ENCODE data around the gene COX6B2. TPM values are rescaled to one million over a fixed set of nuclear protein-coding genes. Genes with fewer than 3 reads are reported as not detected.
A peak's percentile ranks its signal among the peaks of the same experiment; 100 is the strongest.

The COX6B2 gene
- total RNA-seq, 3 donors from 2014 or later: 16.6 to 30.0 (median 17.2) TPM

DNA sequence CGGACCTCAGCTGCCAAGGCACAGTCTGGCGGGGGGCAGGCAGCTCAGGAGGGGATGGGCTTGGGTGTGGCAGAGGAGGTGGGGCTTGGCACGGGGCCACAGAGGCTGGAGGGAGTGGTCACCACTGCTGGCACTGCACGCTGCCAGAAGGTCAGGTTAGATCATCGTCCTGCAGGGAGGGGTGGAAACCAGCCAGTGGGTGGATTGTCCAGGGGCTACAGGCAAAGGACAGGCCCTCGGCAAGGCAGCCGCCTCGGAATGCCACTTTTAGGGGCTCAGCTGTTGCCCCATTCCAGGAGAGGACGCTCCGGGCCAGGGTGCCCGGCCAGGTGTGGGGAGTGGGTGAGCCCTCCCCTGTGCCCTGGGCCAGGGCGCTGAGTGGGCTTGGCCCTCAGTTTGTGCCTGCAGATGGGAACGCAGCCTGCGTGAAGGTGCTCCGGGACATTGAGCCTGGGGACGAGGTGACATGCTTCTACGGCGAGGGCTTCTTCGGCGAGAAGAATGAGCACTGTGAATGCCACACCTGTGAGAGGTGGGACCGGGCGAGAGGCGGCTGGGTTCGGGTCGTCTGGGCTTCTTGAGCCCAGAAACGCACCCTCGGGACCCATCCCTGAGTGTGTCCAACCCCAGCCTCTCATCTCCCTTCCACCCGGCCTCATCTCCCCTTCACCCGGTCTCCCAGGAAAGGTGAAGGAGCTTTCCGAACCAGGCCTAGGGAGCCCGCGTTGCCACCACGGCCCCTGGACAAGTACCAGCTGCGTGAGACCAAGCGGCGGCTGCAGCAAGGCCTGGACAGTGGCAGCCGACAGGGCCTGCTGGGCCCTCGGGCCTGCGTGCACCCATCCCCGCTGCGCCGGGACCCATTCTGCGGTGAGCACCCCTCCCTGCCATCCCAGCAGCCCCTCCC, 8.4 kb downstream of the COX6B2 start:
- H3K36me3 ChIP-seq (ENCODE audit: low read depth): no peaks in the 10 kb centered on the region
- DNase-seq: peak; percentile 72 to 84 (median 78)
- H3K4me3 ChIP-seq: no peak overlapping the region
- no peaks in the 10 kb centered on the region for H3K9me3 ChIP-seq
- TF ChIP-seq, protein P1, sequence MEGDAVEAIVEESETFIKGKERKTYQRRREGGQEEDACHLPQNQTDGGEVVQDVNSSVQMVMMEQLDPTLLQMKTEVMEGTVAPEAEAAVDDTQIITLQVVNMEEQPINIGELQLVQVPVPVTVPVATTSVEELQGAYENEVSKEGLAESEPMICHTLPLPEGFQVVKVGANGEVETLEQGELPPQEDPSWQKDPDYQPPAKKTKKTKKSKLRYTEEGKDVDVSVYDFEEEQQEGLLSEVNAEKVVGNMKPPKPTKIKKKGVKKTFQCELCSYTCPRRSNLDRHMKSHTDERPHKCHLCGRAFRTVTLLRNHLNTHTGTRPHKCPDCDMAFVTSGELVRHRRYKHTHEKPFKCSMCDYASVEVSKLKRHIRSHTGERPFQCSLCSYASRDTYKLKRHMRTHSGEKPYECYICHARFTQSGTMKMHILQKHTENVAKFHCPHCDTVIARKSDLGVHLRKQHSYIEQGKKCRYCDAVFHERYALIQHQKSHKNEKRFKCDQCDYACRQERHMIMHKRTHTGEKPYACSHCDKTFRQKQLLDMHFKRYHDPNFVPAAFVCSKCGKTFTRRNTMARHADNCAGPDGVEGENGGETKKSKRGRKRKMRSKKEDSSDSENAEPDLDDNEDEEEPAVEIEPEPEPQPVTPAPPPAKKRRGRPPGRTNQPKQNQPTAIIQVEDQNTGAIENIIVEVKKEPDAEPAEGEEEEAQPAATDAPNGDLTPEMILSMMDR (IDR thresholded peaks at IDR 0.05): no peak
- peak; percentile 72 for ATAC-seq
- peaks cover 13% of the 10 kb centered on the region for H3K4me1 ChIP-seq (ENCODE audit: low read depth)
- intact Hi-C loops (cut with DNase I, micrococcal nuclease): no loop called here

DNA sequence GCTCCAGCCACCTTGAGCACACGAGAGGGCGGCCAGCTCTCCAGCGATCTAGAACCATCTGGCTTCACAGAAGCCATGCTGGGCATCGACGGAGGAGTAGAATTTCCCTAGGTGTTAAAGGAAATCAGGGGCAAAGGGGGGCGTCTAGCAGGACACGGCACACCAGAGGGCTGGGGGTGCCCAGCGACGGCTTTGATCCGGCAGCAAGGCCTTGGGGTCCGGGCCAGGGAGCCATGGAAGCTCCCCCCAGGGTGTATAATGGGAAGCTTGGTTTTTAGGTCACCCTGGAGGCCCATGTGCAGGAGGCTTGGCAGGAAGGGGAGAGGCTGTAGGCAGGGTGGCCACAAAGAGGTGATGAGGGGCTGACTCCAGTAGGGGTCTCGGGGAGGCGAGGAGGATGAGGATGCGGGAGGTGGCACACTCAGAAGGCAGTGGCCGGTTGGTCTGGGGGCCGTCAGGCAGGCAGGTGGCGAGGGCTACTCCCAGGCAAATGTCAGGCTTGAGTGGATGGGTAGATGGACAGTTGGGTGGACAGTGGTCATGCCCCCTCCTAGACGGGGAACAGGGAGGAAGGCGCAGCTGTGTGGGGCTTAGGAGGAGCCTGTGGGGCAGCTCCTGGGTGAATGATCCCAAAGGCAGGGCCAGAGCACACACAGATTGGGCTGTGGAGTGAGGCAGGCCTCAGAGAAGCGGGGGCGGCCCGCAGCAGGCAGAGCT, 9.3 kb downstream of the COX6B2 start:
- H3K4me3 ChIP-seq: no peak overlapping the region
- H3K9me3 ChIP-seq: no peaks in the 10 kb centered on the region
- ATAC-seq (no peak), DNase-seq (no peak)
- no peaks in the 10 kb centered on the region for H3K36me3 ChIP-seq (ENCODE audit: low read depth)
- intact Hi-C loops (cut with DNase I, micrococcal nuclease): no loop called here
- peaks cover 19% of the 10 kb centered on the region for H3K4me1 ChIP-seq (ENCODE audit: low read depth)
- TF ChIP-seq, protein P1 (IDR thresholded peaks at IDR 0.05): no peak

DNA sequence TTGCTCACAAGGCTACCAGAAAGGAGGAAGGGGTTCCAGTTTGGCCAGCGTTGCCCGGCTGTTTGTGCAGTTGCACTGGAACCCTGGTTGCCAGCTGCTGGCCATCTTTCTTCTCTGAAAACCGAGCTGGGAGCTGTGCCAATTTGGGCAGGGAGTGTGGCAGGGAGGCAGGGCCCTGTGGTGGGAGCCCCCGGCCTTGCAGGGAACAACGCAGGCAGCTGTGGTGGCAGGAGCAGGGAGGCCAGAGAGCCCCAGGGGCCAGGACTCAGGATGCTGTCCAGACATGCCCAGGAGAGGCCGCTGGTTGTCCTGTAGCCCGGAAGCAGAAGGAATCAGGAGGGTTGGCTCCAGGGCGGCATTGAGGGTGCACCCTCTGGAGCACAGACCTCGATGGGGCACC, 10.1 kb downstream of the COX6B2 start:
- Histone ChIP-seq H3K36me3 (ENCODE audit: low read depth) (peaks cover 3% of the 10 kb centered on the region), H3K9me3 (no peaks in the 10 kb centered on the region), H3K4me3 (no peak overlapping the region), H3K4me1 (ENCODE audit: low read depth) (peaks cover 19% of the 10 kb centered on the region)
- TF ChIP-seq, protein P1 (IDR thresholded peaks at IDR 0.05): no peak
- DNase-seq: no peak
- ATAC-seq: no peak
- intact Hi-C loops (cut with DNase I, micrococcal nuclease): no loop called here

DNA sequence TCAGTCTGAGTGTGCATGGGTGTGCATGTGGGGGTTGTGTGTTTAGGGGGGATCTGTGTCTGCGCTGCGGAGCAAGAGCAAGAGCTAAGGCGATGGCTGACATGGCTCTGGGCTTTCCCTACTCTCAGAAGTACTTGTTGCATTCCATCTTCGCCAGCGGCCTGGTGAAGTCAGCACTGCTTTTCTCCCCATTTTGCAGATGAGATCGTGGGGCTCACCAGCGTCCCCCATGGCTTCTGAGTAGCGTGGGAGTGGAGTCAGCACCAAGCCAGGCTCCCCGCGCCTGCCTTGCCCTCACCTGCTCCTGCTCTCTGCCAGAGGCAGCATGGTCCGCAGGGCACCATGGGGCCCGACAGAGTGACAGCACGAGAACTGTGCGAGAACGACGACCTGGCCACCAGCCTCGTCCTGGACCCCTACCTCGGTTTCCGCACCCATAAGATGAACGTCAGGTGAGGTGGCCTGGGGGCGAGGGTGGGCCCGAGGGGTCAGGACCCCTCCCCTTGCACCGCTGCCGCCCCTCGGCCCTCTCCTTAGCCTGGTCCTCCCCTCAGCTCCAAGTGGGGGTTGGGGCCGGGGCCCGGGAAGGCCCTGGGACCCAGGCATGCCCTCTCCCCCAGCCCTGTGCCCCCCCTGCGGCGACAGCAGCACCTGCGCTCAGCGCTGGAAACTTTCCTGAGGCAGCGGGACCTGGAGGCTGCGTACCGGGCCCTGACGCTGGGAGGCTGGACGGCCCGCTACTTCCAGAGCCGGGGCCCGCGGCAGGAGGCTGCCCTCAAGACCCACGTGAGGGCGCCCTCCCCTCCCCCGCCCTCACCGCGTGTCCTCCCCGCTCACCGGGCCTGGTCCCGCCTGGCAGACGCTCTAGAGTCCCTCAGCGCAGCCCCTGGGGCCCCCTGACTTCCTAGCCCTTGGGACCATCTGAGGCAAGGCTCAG, 12.7 kb downstream of the COX6B2 start:
- ATAC-seq (no peak), DNase-seq (peak in 2 of 3 donors; percentile 47 to 58)
- H3K4me1 ChIP-seq (ENCODE audit: low read depth): peaks cover 25% of the 10 kb centered on the region
- H3K4me3 ChIP-seq: no peak overlapping the region
- H3K9me3 ChIP-seq: no peaks in the 10 kb centered on the region
- intact Hi-C loops (cut with DNase I, micrococcal nuclease): no loop called here
- TF ChIP-seq, protein P1 (IDR thresholded peaks at IDR 0.05): no peak
- H3K36me3 ChIP-seq (ENCODE audit: low read depth): peaks cover 7% of the 10 kb centered on the region

DNA sequence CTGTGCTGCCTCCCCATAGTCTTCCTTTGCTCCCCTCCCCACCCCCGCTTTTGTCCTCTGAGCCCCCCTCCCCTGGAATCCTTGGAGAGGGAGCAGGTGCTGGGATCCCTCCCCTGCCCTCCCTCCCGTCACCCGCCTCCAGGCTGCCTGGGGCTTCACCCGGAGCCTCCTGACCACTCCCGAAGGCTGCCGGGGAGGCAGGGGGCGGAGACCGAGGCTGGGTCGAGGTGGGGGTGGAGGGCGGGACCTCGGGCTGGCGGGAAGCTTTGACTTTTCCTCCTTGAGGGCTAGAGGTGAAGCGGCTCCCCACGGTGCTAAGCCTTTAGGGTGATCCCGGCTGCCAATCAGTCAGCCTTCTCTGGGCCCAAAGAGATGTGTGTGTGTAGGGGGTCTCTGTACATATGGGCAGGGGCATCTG, 13.3 kb downstream of the COX6B2 start:
- no peaks in the 10 kb centered on the region for H3K9me3 ChIP-seq
- DNase-seq (peak; percentile 82 to 88 (median 88)), ATAC-seq (peak; percentile 4)
- no peak overlapping the region for H3K4me3 ChIP-seq
- peaks cover 25% of the 10 kb centered on the region for H3K4me1 ChIP-seq (ENCODE audit: low read depth)
- intact Hi-C loops (cut with DNase I, micrococcal nuclease): no loop called here
- H3K36me3 ChIP-seq (ENCODE audit: low read depth): peaks cover 7% of the 10 kb centered on the region
- TF ChIP-seq, protein P1 (IDR thresholded peaks at IDR 0.05): no peak

All from mucosa of descending colon (tissue), 3 donors.